NT2/D1 (cell line): ENCODE measurements around the gene ATP6AP2.

Experiments
- SUZ12 ChIP-seq: IDR thresholded peaks from 2 replicates; pipeline ENCODE4 v1.6.1; 2011; ENCODE audit not compliant: insufficient read length, insufficient read depth; ENCODE audit errors: extremely low read depth
- YY1 ChIP-seq: IDR thresholded peaks from 2 replicates; pipeline ENCODE4 v1.6.1; 2011; ENCODE audit not compliant: insufficient read length, insufficient read depth
- ZNF274 ChIP-seq: IDR thresholded peaks from 2 replicates; pipeline ENCODE4 v1.6.1; 2011; ENCODE audit warnings: mild to moderate bottlenecking, low read depth, low read length

GRCh38 chrX:40580537-40581335, at the start of gene ATP6AP2:
- TF ChIP-seq YY1 (no peak), ZNF274 (no peak), SUZ12 (no peak)
